Smooth muscle cell (in vitro differentiated cells): ENCODE data around the gene CMTM1. TPM values are rescaled to one million over a fixed set of nuclear protein-coding genes. Genes with fewer than 3 reads are reported as not detected.

Experiments
- DNase-seq: peaks from one replicate; lab custom pipeline; 2025; ENCODE audit not compliant: unreplicated experiment; lab: John Stamatoyannopoulos, UW
- H2AFZ ChIP-seq: fragments of 200-600 bp; sonication (generic); 2 replicates; pipeline ENCODE4 v1.6.0; 2016; ENCODE audit warnings: antibody characterized with exemption, low read depth, mild to moderate bottlenecking
- H3F3A ChIP-seq: fragments of 200-600 bp; sonication (generic); 2 replicates; pipeline ENCODE4 v1.6.0; 2017; ENCODE audit warnings: antibody characterized with exemption, low read depth
- H3K27ac ChIP-seq: fragments of 200-600 bp; sonication (generic); 2 replicates; pipeline ENCODE4 v1.5.1; 2016; ENCODE audit warnings: low read depth, mild to moderate bottlenecking
- H3K27me3 ChIP-seq: fragments of 200-600 bp; sonication (generic); 2 replicates; pipeline ENCODE4 v1.6.1; 2016; ENCODE audit warnings: low read depth, mild to moderate bottlenecking
- H3K36me3 ChIP-seq: fragments of 200-600 bp; sonication (generic); 2 replicates; pipeline ENCODE4 v1.5.1; 2016; ENCODE audit warnings: low read depth
- H3K4me1 ChIP-seq: fragments of 200-600 bp; sonication (generic); 2 replicates; pipeline ENCODE4 v1.5.1; 2016; ENCODE audit warnings: low read depth
- H3K4me2 ChIP-seq: fragments of 200-600 bp; sonication (generic); 2 replicates; pipeline ENCODE4 v1.6.0; 2016; ENCODE audit warnings: mild to moderate bottlenecking
- H3K4me3 ChIP-seq: fragments of 200-600 bp; sonication (generic); 2 replicates; pipeline ENCODE4 v1.5.1; 2016; ENCODE audit warnings: mild to moderate bottlenecking
- H3K79me2 ChIP-seq: fragments of 200-600 bp; sonication (generic); 2 replicates; pipeline ENCODE4 v1.6.0; 2016; ENCODE audit warnings: low read depth, mild to moderate bottlenecking
- H3K9ac ChIP-seq: fragments of 200-600 bp; sonication (generic); 2 replicates; pipeline ENCODE4 v1.6.0; 2016; ENCODE audit warnings: low read depth
- H3K9me3 ChIP-seq: fragments of 200-600 bp; sonication (generic); replicated peaks from 2 replicates; pipeline ENCODE4 v1.5.1; 2016; ENCODE audit warnings: low read depth
- H4K20me1 ChIP-seq: fragments of 200-600 bp; sonication (generic); 2 replicates; pipeline ENCODE4 v1.6.0; 2016; ENCODE audit warnings: low read depth
- WGBS: methylation state at CpG from one replicate; pipeline ENCODE4 v1.1.7; 2016; ENCODE audit warnings: low lambda C conversion rate; 5-methylcytosine and 5-hydroxymethylcytosine counted together
- polyA plus RNA-seq: library from polyadenylated mRNA; unstranded; fragments of >200 nt; fragmentation: Nextera tagmentation; extraction: Ambion mirVana; gene quantifications from 2 replicates; pipeline ENCODE4 v1.2.1, GENCODE V29; 2016
- total RNA-seq: library from RNA; depleted of rRNA; stranded (reverse); fragments of >200 nt; gene quantifications from 2 replicates; pipeline ENCODE4 v1.2.3, GENCODE V29; 2014
- TF ChIP-seq, protein P1 (sequence below): fragments of 200-600 bp; sonication (generic); IDR thresholded peaks from 2 replicates; pipeline ENCODE4 v1.5.1; 2017; ENCODE audit warnings: borderline replicate concordance, mild to moderate bottlenecking, antibody characterized with exemption; ENCODE audit not compliant: insufficient read depth, poor library complexity, severe bottlenecking

CMTM1 gene
- total and polyA plus RNA-seq, 2 experiments from 2014 or later, result 0.27 to 2.5 TPM

DNA sequence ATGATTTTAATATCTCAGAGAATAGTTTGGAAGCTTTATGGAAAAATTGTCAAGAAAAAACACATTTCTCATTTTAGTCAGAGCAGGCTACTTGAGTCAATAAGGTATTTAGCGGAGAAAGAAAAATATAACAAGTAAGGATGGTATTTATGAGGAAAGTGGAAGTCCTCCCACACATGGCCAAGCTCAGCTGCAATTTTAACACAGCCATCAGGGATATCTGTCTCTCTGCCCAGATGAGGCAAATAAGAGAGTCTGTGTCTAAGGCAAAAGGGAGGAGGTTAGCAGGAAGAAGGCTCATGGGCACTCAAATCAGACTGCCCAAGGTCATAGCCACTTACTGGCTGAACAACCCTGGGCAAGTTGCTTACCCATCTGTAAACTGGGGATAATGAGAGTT, 7.8 kb downstream of the CMTM1 start:
- Histone ChIP-seq H3K27ac (no peak overlapping the region), H3K4me2 (no peak overlapping the region), H3K79me2 (no peaks in the 10 kb centered on the region), H3K9me3 (no peaks in the 10 kb centered on the region), H2AFZ (no peak overlapping the region), H3K4me1 (peaks cover 7% of the 10 kb centered on the region), H3K36me3 (no peaks in the 10 kb centered on the region), H3F3A (peaks cover 15% of the 10 kb centered on the region), H3K9ac (no peak overlapping the region), H3K4me3 (no peak overlapping the region), H3K27me3 (peaks cover 29% of the 10 kb centered on the region), H4K20me1 (no peaks in the 10 kb centered on the region)
- DNase-seq, result no peak
- TF ChIP-seq, protein P1, sequence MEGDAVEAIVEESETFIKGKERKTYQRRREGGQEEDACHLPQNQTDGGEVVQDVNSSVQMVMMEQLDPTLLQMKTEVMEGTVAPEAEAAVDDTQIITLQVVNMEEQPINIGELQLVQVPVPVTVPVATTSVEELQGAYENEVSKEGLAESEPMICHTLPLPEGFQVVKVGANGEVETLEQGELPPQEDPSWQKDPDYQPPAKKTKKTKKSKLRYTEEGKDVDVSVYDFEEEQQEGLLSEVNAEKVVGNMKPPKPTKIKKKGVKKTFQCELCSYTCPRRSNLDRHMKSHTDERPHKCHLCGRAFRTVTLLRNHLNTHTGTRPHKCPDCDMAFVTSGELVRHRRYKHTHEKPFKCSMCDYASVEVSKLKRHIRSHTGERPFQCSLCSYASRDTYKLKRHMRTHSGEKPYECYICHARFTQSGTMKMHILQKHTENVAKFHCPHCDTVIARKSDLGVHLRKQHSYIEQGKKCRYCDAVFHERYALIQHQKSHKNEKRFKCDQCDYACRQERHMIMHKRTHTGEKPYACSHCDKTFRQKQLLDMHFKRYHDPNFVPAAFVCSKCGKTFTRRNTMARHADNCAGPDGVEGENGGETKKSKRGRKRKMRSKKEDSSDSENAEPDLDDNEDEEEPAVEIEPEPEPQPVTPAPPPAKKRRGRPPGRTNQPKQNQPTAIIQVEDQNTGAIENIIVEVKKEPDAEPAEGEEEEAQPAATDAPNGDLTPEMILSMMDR, result no peak
- WGBS, result 28% methylated on average over 1 of the region's 1 CpG

DNA sequence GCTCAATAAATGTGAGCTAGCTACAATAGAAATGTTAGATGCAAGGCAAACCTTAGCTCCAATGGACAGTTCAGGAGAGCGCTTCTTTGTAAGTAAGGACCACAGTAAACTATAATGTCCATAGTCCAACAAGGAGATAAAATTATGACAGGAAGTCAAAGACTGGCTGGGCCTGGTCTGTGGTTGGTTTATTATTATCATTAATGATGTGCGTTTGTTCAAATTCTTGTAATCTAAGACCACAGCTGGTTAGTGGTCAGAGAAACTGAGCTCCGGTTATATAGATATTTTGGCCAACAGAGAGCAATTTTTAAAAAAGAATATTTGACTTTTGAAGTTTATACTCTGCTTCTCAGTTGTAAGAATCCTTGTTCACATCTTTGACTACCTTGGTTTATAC, 8.3 kb downstream of the CMTM1 start:
- Histone ChIP-seq H3K4me1 (peaks cover 2% of the 10 kb centered on the region), H3K79me2 (no peaks in the 10 kb centered on the region), H4K20me1 (no peaks in the 10 kb centered on the region), H3K9ac (no peak overlapping the region), H3K4me2 (no peak overlapping the region), H3F3A (peaks cover 10% of the 10 kb centered on the region), H2AFZ (no peak overlapping the region), H3K4me3 (no peak overlapping the region), H3K27ac (no peak overlapping the region), H3K9me3 (no peaks in the 10 kb centered on the region), H3K27me3 (peaks cover 34% of the 10 kb centered on the region), H3K36me3 (no peaks in the 10 kb centered on the region)
- DNase-seq, result no peak
- TF ChIP-seq, protein P1, result no peak
- WGBS, result 78% methylated on average over 3 of the region's 3 CpGs

DNA sequence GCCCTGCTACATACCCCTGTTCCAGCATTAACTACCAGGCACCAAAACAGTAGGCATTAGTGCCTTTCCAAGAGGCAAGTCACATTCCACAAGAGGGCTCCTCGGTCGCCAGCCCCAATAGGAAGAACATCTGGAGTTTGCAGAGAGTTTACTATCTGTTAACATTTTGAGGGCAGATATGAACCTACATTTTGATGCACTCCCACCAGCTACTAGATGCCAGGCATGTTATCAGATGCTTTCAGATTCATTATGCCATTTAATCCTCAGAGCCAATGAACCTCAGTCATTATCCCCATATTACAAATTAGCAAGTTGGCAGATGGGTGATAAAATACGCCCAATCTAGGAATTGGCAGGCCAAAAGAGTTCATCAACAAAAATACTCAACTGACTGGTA, 8.8 kb downstream of the CMTM1 start:
- no peaks in the 10 kb centered on the region for H3K9me3 ChIP-seq
- DNase-seq, result no peak
- no peaks in the 10 kb centered on the region for H3K4me1 ChIP-seq
- H4K20me1 ChIP-seq, result no peaks in the 10 kb centered on the region
- no peak overlapping the region for H3K9ac ChIP-seq
- no peaks in the 10 kb centered on the region for H3K36me3 ChIP-seq
- peaks cover 5% of the 10 kb centered on the region for H3F3A ChIP-seq
- peaks cover 35% of the 10 kb centered on the region for H3K27me3 ChIP-seq
- H3K79me2 ChIP-seq, result no peaks in the 10 kb centered on the region
- TF ChIP-seq, protein P1, result no peak
- WGBS, result 94% methylated on average over 3 of the region's 3 CpGs
- no peak overlapping the region for H2AFZ ChIP-seq
- H3K4me3 ChIP-seq, result no peak overlapping the region
- H3K27ac ChIP-seq, result no peak overlapping the region
- H3K4me2 ChIP-seq, result no peak overlapping the region

DNA sequence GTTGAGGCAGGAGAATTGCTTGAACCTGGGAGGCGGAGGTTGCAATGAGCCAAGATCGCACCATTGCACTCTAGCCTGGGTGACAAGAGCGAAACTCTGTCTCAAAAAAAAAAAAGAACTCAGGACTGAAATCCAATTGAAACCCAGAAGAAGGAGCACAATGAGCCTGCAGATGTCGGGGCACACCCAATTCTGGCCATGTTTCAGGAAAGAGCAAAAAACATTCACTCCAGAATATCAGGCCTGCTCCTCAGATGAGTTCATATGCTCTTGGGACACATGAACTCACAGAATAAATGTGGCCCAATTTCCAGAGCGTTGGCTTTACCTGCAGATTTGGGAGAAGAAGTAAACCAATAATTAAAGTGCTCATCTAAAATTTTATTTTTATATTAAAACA, 10.1 kb downstream of the CMTM1 start:
- no peaks in the 10 kb centered on the region for H4K20me1 ChIP-seq
- TF ChIP-seq, protein P1, result no peak
- 98% methylated on average over 5 of the region's 5 CpGs for WGBS
- DNase-seq, result no peak
- H3K9me3 ChIP-seq, result no peaks in the 10 kb centered on the region
- H3K4me3 ChIP-seq, result no peak overlapping the region
- H3K79me2 ChIP-seq, result no peaks in the 10 kb centered on the region
- no peaks in the 10 kb centered on the region for H3K36me3 ChIP-seq
- H3K4me1 ChIP-seq, result peaks cover 9% of the 10 kb centered on the region
- H3K27me3 ChIP-seq, result peaks cover 35% of the 10 kb centered on the region
- no peak overlapping the region for H2AFZ ChIP-seq
- no peak overlapping the region for H3K27ac ChIP-seq
- no peaks in the 10 kb centered on the region for H3F3A ChIP-seq
- no peak overlapping the region for H3K9ac ChIP-seq
- H3K4me2 ChIP-seq, result no peak overlapping the region
